GM19467 (cell line): Measurements from ENCODE around the gene GAS2L2.
"Not testable (repeated sequence)": the region's sequence is repeated elsewhere in the genome, so short reads cannot be mapped to it uniquely, and the experiment has no call there.

Source experiments
- ATAC-seq: cut with Tn5 transposase; IDR thresholded peaks from one replicate; pipeline ENCODE4 v1.9.1; 2021; ENCODE audit warnings: mild to moderate bottlenecking, moderate library complexity; ENCODE audit not compliant: unreplicated experiment

Gene GAS2L2

GRCh38 chr17:35703308-35703707, 49.7 kb downstream of the GAS2L2 start:
- not testable (repeated sequence) for ATAC-seq

DNA sequence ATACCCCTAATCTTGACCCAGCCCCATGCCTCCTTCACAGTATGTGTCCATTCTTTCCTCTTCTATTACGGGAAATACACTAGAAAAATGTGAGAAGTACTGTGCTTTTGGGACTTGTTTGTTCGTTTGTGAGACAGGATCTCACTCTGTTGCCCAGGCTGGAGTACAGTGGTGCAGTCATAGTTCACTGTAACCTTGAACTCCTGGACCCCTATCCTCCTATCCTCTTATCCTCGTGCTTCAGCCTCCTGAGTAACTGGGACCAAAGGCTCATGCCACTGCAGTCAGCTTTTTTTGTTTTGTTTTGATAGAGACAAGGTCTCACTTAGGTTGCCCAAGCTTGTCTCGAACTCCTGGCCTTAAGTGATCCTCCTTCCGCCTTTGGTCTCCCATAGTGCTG, 51.5 kb downstream of the GAS2L2 start:
- ATAC-seq, result no peak

GRCh38 chr17:35700150-35700549, 52.9 kb downstream of the GAS2L2 start:
- ATAC-seq, result no peak

DNA sequence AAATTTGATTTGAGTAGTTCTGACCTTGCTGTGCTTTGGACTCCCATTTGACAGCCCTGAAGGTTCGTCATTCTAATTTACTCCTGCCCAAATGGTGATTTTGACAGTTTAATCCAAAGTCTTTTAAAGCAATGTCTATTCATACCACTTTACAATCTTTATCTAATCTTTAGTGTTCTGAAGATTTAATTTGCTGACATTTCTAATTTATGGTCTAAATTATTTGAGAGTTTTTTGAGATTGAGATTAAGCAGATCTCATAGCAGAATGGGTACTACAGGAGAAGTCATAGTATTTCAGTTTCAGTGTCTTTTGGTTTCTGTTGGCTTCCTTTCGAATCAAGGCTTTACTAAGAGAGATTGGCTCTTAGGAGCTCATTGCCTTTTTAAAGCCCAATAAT, 54.2 kb downstream of the GAS2L2 start:
- no peak for ATAC-seq

DNA sequence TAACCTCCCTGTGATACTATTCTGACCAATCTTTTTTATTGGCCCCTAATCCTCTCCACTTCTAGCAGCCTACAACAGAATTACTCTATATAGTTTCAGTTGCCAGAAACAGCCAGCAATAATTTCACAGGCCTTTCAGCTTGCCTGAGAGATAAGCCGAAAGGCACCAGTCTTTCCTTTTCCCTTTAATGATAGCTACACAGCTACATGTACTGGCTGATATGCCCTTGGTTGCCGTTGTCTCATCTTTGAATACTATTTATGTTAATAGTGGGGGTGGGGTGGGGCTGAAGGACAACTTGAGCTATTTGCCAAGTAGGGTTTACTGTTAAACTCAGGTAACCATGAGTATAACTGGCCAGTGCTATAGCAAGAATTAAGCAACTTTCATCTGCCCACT, 57.4 kb downstream of the GAS2L2 start:
- ATAC-seq, result no peak

- ATAC-seq, result no peak
These were observed 58.1 kb downstream of the GAS2L2 start for GRCh38 chr17:35694906-35695305.
